Central memory CD4-positive, alpha-beta T cell (primary cell): ENCODE data around the gene DCHS2.

Experiments
- DNase-seq: peaks from one replicate; pipeline ENCODE4 v3.0.0; 2022

The DCHS2 gene

DNA sequence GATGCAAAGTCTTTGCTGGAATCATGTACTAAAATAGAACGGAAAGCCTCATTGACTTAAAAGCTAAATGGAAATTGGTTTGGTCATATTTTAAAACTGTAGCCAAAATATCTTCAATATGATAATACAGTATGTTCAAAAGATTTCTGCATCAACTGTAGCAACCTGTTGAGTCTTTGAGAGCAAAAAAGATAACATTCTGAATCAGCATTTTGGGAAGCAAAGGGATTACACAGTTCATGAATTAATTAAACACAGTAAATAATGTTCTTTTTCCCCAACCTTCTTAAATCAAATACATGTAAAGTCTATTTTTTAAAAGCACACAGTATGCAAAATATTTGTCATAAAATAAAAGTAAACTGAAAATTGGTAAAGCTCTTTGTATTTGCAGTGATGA, 50.5 kb downstream of the DCHS2 start:
- DNase-seq: no peak

DNA sequence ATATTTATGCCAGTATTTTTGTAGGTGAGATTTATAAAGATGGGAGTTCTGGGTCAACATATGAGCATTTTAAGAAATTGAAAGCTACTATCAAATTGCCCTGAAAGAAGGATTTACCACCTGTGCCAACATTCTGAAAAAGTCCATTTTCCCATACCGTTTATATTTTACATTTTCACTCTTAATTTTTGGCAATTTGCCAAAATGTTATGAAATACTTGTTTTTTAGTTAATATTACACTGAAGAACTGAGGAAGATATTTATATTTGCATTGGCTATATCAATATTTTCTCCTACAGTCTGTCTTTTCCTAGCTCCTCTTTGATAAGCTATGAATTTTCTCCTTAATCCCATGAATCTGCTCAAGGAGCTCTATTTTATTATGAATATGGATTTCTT, 52.4 kb downstream of the DCHS2 start:
- DNase-seq: no peak

DNA sequence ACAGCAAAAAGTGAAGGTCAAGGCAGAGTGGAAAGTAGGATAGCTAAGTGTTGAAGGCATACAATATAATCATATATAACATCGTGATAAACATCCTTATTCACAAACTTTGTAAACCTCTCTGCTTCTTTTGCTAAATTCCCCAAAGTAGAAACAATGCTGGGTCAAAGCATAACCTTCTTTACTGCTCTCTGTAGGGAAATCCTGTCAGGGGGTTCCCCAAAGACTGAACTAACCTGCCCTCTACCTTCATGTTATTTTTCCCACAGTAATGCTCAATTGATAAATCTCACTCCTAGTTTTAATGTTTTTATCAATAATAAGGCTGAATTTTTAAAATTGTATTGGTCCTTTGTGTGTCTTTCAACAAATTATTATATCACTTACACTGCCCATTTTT, 55.7 kb downstream of the DCHS2 start:
- DNase-seq: no peak

DNA sequence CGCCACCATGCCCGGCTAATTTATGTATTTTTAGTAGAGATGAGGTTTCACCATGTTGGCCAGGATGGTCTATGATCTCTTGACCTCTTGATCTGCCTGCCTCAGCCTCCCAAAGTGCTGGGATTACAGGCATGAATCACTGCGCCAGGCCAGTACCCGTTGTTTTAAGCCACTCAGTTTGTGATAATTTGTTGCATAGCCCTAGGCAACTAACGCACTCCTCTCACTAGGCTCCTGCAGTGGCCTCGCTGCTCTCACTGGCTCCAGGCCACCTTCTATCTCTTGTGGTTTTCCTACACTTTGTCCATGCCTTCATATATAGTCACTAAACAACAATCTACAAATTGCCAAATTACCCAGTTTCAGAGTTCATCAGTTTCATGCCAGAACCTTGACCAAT, 58.1 kb downstream of the DCHS2 start:
- DNase-seq: no peak

DNA sequence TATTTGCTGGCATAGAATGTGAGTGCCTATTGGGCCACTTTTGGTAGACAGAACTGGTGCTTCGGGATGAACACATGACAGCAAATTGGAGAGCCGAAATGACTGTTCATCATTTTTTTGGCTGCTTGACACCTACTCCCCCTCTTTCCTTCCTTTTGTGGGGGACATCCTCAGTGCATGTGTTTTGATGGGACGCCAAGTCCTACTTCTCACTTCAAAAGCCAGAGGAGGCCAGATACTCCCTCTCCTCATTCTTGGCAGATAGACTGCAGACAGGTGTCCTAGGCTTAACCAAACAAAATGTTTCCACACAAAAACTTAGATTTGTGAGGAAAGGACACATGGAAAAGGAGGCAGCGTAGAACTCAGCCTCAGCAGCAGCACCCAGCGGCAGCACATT, 62.4 kb downstream of the DCHS2 start:
- DNase-seq: no peak

DNA sequence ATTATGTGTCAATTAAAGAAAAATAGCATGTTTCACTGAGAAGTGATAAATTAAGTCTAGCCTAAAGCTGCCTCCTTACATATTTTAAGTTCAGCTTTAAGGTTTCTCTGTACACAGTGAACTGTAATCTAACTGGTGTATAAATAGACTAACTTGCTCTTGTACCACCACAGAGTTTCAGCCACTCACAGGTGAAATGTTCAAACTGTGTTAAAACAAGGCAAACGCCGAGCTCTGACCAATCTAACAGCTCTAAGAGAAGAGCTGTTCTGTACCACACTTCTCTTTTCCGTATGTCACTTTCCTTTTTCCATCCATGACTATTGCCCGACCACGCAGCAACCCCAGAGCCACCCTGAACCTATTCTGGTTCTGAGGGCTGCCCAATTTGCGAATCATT, 64.5 kb downstream of the DCHS2 start:
- DNase-seq: no peak

DNA sequence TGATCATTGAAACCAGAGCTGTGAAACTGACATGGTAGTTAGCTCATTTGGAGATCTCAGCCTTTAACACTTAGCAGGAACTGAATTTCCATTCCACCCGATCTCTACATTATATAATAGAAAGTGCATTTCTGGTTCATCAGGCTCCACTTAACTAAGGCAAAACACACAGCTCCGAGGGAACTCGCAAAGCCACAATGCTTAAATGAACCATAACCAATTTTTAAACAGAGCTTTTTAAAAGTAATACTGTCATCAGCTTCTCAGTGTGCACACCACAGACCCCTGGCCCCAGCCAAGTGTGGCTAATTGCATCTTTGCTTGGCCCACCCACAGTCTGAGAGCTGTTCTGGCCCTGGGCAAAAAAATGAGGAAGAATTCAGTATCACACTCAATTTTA, 66.1 kb downstream of the DCHS2 start:
- no peak for DNase-seq

DNA sequence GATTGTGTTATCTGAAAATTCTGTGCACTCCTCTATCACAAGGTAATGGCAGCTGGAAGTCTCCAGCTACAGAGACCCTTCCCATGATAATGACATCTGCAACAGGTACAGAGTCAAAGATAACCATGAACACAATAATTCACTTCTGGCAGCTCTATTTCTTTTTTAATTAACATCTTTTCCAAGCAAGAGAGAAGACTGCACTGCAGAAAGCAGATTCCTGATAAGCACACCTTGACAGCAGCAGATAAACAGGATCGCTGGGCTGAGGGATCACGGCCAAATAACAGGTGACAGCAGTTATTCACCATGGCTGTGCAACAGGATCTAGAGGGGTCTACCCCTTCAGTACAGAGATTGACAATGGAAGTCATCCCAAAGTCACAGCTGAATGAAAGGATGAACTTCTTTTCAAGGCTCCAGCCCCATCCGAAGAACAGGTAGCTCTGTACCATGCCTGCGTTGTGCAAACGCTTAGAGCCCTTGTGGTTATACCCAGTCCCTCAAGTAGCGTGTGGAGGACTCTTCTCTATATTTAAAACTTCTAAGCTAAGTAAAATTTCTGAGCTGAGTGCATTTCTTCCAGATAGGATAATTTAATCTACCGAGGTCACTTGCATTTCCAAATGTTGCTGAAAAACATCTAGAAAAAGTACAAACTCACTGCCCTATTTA, 66.7 kb downstream of the DCHS2 start:
- DNase-seq: no peak

DNA sequence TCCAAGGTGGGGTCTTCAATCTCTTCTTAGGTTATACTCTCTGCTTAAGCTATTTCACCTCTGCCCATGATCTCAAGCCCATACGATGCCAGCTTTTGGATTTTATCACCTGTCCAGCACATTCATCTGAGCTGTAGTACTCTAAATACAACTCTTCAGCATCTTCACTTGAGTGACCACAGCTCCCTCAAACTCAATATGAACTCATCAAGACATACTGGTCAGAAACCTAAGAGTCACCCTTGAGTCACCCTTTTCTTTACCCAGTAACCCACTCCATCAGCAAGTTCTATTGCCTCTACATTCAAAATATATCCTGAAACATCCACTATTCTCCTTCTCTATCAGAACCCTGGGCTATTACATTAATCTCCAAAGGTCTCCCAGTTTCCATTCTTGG, 69.4 kb downstream of the DCHS2 start:
- DNase-seq: no peak

DNA sequence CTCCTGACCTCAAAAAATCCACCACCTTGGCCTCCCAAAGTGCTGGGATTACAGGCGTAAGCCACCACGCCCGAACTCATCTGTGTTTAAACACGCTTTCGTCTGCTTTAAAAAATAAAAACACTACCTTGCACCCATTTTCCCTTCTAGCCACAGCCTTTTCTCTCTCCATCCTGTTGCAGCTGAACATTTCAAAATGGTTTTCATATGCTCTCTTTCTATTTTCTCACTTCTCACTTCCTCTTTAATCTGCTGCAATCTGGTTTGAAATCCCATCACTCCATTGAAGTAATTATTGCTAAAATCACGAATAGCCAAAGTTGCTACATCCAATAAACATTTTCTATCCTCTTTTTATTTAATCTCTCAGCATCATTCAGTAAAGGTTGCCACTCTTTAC, 70.0 kb downstream of the DCHS2 start:
- no peak for DNase-seq

DNA sequence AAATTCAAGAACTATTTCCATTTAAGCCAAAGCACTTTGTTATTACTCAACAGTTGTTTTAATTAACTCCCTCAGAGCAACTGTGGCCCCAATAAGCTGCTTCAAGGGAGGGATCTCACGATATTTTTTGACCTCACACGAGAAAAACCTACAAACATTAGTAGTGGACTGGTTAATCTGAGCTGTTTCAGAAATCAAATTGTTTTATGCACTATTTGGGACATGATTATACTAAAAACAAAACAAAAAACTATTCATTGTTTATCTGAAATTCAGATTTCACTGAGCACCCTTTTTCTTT, 74.3 kb downstream of the DCHS2 start:
- no peak for DNase-seq

DNA sequence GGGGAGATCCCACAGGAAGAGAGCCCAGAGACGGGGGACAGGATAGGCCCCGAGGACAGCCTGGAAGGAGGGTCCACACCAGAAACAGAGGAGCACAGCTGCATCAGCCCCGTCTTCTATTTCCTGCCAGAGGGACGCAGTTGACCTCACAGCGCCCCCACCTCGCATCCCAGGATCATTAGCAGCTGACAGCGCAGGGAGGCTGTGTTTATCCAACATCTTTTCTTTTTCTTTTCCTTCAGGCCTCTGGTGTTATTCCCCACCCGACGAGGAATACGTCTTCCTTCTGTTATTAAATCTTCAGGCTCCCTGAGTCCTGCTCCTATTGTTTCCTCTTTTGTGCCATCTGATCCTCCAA, 75.4 kb downstream of the DCHS2 start:
- DNase-seq: no peak

DNA sequence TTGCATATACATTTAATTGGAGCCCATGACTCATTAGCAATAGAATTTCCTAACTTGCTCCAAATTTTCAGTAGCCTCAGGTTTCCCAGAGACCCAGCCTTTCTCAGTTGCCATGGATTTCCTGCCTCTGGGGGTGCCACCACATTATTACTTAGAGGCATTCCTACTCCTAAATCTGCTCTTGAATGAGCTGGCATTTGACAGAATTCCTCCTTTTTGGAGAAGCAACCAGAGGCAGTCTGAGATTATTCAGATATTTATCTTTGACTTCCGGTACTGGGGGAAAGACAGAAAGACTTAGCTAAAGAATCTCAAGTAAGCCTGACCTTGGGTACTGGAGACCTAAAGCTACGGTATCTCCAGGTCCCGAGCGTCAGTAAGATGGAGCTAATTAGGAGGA, 76.3 kb downstream of the DCHS2 start:
- DNase-seq: no peak

DNA sequence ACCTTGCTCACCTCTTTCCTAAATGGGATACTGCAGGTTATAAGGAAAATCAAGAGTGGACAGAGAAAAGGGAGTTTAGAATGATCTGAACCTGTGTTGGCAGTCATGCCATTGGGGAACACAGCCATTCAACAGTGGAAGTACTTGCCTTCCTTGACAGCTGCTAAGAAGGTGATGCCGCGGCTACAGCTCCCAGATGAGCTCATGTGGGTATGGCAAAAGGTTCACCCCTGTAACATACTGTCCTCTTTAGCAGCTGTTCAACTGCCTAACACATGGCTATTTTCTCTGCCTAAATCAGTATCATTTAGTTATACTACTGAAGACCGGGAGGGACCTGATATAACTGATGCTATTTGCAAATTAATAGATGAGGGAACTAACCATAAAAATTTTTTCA, 76.8 kb downstream of the DCHS2 start:
- DNase-seq: no peak

DNA sequence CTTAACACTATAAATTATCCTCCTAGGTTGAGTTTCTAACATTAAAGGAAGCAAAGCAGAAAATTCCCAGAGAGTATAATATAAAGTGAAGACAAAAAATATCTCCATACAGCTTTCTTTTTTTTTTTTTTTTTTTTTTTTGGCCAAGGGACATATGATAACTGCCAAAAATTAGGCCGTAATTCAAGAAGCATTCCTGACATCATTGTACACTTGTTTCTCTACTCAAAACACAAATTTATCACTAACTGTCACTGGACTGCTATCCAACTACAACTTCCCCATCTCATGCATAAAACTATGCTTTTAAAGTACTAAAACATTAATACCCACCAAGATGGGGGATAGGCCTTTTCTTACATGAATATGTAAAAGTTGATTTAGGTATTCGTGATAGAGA, 77.2 kb downstream of the DCHS2 start:
- no peak for DNase-seq

DNA sequence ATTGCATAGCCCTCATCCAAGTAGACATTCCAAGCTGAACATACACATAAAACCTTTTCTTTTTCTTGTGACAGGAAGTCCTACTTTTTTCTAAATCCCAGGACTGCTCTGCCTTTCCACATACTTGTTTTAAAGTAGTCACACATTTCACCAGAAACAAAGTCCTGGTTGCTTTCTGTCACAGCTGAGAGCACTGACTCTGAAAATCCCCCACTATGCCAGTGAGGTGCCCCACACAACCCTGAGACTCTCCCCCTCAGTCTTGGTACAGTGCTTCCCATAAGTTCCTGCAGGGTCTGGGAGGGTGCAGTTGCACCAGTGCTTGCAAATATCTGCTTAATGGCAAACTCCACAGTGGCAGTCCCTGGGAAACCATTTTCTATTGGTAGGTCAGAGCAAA, 84.2 kb downstream of the DCHS2 start:
- no peak for DNase-seq

DNA sequence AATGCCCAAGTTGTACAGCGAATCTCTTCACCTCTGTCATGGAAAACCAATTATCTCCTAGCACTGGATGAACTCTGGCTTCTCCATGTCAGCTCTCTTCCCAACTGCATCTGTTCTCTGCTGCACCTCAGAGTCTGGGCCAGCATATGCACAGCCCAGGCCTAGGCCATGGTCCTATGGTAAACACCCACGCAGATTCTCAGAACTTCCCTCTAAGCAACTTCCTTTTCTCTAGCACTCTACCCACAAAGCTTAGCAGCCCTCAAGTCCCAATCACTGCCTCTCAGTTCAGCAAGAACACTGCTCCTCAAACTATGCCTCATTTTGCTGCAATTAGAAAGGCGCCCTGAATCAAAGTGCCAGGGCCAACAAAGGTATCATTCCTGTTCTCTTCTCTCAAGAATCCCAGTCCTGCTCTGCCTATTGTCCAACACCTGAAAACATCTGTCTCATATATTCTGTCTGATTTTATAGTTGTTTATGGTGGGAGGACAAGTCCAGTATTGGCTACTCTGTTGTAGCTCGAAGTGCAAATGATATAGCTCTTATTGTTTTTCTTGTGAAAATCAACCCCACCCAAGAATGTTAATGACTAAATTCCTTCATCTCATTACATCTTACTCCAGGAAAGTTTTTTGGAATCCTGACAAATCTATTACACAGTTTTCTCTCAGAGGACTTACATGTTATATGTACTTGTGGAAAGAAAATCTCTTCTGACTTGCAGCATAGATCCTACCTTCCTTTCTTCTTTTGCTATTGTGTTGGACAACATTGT, 85.4 kb downstream of the DCHS2 start:
- no peak for DNase-seq

DNA sequence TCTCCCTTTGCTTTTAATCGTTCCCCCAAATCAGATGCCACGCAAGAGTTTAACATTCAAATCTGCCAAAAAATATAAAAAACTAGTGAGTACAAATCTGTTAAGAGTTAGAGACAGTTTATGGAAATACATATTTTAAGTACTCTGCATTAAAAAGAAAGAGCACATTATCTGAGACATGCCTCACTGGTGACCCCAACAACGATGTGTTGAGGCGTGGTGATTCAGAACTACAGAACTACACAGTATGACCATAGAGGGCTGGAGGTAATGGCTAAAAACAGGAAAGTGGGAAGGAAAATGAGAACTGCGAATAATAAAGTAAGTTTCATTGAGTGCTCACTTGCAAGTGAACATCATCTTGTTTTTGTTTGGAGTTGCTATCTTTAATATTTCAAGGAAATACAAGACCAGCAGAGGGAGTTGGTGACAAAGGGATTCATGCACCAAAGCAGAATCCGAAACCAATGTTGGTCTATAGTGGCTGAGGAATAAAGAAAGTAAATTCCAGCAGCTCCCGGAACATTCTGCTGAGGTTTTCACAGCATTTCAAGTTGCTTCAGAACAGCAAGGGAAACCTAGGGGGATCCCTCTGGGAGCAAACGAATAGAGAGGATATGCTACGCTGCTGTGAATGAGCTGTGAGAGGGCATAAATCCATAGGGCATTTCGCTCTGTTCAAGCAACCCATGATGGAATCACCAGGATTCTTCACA, 92.2 kb downstream of the DCHS2 start:
- DNase-seq: no peak

DNA sequence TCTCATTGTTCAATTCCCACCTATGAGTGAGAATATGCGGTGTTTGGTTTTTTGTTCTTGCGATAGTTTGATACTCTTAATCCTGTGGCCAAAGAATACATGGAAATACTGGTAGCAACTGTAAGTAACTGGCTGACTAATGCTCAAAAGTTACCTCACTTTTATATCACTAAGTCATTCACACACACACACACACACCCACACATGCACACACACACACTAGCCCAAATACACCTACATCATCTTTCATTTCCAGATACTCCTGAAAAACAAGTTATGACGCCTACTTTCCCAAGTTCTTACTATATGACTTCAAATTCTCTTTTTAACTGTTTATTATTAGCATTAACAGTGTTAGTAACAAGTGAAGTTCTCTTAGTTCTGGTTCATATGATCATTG, 101.3 kb downstream of the DCHS2 start:
- no peak for DNase-seq

DNA sequence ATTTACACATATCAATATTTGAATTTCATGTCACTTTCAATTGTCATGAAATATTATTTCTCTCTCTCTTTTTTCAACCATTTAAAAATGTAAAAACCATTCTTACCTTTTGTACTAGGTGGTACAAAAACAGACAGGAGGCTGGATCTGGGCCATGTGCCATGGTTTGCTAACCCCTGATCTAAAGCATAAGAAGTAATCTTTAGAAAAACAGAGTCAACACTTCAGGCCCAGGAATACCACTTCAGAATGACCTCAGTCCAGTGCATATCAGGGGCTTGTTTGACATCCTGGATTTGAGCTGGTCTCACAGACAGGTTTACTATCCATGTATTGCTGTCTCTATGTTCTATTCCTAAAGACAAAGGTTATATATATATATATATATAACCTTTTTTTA, 102.5 kb downstream of the DCHS2 start:
- DNase-seq: no peak

DNA sequence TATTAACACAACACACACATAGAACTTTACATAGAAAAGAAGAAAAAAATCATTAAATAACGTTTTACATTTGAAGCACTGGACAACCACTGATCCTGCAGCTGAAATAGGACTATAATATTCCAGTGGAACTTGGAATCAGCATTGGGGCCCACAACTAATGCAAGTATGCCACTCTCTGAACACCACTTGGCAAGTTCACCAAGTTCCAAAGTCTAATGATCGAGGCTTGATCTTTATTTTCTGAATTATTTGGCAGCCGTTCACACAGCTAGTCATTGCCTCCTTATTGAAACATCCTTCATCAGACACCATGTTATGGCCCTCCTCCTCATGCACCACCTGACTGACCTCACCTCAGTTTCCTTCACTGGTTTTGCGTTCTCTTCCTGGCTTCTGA, 107.6 kb downstream of the DCHS2 start:
- no peak for DNase-seq

DNA sequence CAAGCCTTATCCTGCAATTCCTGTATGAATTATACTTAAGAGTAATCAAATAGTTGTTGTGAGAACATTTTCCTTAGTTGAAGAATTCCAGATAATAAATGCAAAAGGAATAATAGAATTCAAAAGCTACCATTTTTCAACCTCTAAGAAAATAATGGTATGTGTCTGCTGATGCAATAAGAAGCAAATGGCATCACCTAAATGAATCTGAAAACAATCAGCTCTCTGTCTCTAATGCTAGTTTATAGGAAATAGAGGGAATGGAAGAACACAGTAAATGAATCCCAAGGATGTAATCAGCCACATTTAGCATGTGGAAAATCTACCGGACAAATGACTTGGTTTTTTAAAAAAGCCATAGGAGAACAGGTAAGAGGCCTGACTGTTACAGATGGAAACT, 115.1 kb downstream of the DCHS2 start:
- DNase-seq: no peak

DNA sequence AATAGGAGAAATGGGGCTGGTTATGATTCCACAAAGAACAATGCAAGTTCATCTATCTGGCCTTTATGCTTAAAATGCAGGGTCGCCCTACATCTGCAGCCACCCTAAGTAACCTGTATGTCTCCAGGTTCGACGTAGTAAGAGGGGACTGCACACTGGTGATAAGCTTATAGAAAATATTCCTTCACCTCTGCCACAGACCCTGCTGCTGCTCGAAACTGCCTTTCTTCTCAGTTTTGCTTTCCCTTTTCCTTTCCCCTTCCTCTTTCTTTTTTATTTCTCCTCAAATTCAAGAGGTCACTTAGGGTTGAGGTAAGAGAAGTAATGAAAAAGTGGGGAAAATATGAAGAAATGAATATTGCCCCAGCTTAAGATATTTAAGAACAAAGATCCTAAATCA, 123.5 kb downstream of the DCHS2 start:
- DNase-seq: no peak

DNA sequence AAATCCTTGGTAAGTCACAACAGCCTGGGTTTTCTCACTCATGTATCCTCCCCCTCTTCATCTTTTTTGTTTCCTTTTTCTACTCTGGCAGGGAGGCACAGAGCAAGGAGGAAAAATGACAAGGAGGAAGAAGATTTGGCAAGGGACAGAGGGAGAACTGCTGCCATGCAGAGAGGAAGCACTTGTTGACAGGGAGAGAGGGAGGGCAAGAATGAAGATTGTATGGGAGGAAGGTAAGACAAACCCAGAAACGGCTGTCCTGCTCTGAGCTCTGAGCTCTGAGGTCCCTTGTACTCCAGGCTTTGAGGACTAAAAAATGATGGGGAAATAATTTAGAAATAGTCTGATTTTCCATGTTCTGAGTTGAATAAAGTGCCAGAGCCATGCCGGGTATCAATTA, 123.9 kb downstream of the DCHS2 start:
- DNase-seq: no peak

DNA sequence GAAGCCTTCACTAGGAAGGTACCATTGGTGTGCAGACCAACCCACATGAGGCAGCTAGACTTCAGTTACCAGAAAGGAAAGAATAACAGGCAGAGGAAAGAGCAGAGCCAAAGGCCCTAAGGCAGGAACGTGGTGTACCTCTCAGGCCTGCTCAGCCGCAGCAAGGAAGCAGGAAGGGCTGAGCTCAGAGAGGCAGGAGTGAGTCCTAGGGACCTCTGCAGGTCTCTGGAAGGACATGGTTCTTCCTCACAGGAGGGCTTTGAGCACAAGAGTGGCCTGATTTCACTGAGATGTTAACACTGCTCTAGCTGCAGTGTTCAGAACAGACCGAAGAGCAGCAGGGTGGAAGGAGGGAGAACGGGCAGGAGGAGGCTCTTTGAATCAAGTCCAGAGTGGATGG, 124.6 kb downstream of the DCHS2 start:
- no peak for DNase-seq
